ENCODE data around the gene SLC2A4RG.

Gene SLC2A4RG

GRCh38 chr20:63778857-63779256 lies 39.3 kb downstream of the SLC2A4RG start:
- DNase-seq = no peak

DNA sequence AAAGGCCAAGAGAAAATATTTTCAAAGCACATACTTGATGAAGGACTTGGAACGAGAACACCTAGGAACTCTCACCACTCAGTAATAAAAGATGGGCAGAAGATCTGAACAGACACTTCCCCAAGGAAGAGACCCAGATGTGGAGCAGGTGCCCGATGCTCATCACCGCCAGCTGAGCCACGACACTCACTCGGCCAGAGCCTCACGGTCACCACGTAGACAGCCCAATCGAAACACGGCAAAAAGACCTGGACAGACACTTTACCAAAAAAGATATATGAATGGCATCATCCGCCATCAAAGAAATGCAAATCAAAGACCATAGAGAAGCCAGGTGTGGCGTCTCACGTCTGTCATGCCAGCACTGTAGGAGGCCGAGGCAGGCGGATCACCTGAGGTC lies 41.6 kb downstream of the SLC2A4RG start:
- DNase-seq = no peak

DNA sequence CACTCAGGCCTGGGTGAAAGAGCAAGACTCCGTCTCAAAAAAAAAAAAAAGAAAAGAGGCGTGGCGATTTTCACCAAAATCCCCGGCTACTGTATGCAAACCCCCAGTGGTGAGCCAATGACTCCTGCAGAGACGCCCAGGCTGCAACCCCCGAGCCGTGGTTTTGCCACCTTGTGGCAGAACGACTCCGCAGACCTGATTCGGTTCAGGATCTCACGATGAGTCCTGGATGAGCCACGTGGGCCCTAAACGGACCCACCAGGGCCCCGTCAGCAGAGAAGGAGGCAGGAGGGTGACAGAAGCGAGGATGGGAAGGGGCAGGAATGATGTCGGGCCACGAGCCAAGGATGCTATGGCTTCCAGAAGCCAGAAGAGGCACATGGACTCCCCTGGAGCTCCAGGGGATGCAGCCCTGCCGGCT lies 42.5 kb downstream of the SLC2A4RG start:
- DNase-seq = no peak

GRCh38 chr20:63782521-63782971 lies 43.0 kb downstream of the SLC2A4RG start:
- DNase-seq = no peak

DNA sequence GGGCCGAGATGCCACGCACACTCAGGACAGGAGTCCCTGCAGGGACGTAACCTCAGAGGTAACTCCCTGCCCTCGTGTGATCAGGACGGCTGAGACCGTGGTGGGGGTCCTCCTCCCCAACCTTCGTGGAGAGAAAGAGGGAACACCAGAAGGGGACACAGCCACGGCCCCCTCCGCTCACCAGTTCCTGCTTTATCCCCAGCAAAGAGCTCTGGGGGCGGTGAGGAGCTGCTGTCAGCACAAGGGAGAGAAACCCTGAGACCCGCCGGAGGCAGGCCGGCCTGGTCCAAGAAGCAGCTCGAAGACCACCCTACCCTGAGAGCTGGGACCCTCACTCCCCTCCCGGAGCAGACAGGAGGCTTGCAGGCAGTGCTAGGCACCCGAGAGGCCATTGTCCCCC lies 44.4 kb downstream of the SLC2A4RG start:
- DNase-seq = no peak

DNA sequence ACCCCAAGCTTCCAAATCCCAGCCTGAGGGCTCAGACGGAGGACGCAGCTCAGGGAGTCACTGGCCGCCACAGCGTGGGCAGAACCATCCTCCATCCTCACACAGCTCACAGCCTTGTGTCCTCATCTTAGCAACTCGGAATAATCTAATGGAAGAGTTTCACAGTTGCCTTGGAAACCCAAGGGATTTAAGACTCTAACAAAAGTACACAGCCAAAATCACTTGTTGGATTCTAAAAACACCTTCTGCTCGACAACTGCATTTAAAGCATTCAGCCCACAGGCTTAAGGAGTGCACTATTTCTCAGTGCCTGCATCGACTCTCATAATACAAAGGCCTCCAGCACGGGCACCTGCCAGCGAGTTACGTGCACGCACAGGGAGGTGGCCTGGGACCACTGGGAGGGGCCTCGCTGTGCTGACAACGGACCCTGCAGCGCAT lies 46.1 kb downstream of the SLC2A4RG start:
- no peak for DNase-seq

DNA sequence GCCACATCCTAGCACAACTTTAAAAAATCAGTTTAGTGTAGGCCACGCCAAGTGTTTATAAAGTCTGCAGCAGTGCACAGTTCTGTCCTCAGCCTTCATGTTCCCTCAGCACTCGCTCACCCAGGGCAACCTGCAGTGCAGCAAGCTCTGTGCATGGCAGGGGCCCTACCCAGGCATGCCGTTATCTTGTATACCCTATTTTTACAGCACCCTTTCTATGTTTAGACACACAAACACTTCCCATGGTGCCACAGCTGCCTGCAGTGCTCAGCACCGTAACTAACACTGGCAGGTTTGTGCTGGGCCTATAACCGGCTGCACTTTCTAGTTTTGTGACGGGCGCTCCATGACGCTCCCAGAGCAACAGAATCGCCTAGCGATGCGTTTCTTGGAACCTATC lies 47.7 kb downstream of the SLC2A4RG start:
- DNase-seq = no peak

- no peak for DNase-seq
These were observed 48.2 kb downstream of the SLC2A4RG start for GRCh38 chr20:63787749-63788148.

DNA sequence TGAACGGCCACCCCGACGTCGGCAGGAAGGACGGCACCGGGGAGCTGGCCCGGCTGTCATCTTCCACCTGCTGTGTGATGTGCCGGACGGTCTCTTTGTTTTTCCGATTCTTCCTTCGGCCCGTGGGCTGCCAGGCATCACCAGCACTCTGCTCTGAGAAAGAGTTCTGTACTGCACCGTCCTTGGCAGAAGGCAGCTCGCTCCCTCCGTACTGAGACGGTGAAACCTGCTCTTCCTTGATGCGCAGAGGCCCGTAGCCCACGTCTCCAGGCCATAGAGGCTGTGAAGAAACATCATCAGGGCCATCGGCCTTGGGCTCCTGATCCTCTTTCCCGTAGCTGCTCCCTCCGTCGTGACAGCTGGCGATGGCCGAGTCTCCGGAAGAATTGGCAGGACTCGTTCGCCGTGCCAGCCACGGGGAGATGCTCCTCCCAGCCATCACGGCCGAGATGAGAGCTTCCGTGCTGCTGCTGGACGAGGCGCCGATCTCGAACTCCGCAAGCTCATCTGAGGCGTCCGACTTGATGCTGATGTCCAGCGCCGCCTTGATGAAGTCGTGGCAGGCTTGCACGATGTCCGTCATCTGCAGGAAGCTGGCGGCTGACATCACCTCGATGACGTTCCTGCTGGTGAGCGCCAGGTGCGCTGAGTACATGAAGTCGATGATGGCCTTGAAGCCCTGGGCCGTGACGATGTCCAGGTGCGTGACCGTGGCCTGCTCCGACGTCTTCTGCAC lies 50.4 kb downstream of the SLC2A4RG start:
- no peak for DNase-seq

DNA sequence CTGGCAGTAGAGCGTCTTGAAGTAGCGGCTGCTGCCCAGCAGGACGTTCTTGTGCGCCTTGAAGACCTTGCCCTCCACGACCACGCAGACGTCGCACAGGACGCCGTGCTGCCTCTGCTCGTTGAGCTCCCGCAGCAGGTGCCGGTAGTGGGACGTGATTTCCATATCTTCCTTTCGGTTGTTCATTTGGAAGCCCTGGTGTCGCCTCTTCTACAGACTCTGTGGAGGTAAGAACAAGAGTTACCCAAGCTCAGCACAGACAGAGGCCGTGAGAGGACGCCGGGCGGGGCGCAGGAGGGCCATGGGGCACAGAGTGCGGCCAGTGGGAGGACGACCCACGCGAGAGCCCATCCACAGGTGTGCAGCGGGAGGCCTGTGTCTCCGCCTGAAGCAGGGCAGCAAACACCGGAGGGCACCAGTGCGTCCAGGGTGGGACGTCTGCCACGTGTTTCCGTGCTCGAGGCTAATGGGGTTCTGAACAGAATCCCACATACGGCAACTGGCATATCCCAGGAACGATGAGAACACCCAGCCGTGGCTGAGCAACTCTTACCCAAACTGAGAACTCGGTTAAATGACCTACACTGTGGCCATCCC lies 51.1 kb downstream of the SLC2A4RG start:
- DNase-seq = no peak

DNA sequence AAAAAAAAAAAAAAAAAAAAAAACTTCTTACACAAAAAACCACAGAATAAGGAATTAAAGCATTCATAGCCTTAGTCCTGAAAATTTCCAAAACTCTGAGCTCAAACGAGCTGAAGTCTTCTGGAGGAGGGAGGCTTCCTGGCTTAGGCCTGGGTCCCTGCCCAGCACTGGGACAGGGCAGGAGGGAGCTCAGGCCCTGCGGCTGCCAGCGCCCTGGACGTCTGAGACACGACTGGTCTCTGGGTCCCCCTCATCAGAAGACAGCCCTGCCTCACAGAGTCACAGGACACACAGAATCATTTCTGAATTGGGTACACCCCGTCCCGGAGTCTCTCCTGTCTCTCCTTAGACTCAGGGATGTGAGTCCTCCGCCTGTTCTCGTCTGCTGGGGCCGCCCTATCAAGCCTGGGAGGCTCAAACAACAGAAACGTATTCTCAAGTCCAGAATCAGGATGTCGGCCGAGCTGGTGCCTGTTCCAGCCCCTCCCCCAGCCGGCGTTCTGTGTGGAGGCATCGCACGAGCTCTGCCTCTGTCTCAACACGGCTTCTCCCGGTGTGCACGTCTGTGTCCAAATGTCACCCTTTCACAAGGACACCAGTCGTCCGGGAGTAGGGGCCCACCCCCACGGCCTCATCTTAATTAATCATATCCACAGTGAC lies 52.1 kb downstream of the SLC2A4RG start:
- no peak for DNase-seq

GRCh38 chr20:63792866-63793265 lies 53.3 kb downstream of the SLC2A4RG start:
- DNase-seq = no peak
